Fibroblast of skin of right biceps (primary cell): Measurements from ENCODE around the gene RNF145.
A peak's percentile ranks its signal among the peaks of the same experiment; 100 is the strongest.

Experiments
- DNase-seq: peaks from one replicate; pipeline ENCODE4 v3.0.0-alpha.2; 2013

RNF145 gene

GRCh38 chr5:159187719-159188118 lies 21.6 kb downstream of the RNF145 start:
- no peak for DNase-seq

GRCh38 chr5:159186319-159186718 lies 23.0 kb downstream of the RNF145 start:
- no peak for DNase-seq

- DNase-seq: no peak
Measured at GRCh38 chr5:159185773-159186172, 23.6 kb downstream of the RNF145 start.

- peak; percentile 98 for DNase-seq
Measured at GRCh38 chr5:159184858-159185381, 24.4 kb downstream of the RNF145 start.

GRCh38 chr5:159184236-159184635 lies 25.1 kb downstream of the RNF145 start:
- peak; percentile 55 for DNase-seq

- no peak for DNase-seq
Measured at GRCh38 chr5:159183247-159183646, 26.1 kb downstream of the RNF145 start.

- DNase-seq: peak; percentile 64
Measured at GRCh38 chr5:159182691-159183090, 26.7 kb downstream of the RNF145 start.

GRCh38 chr5:159181651-159182050 lies 27.7 kb downstream of the RNF145 start:
- DNase-seq: no peak

GRCh38 chr5:159181152-159181551 lies 28.2 kb downstream of the RNF145 start:
- DNase-seq: peak; percentile 62

GRCh38 chr5:159179529-159180305 lies 29.6 kb downstream of the RNF145 start:
- DNase-seq: no peak

GRCh38 chr5:159178978-159179377 lies 30.4 kb downstream of the RNF145 start:
- DNase-seq: peak; percentile 95

GRCh38 chr5:159175547-159175946 lies 33.8 kb downstream of the RNF145 start:
- no peak for DNase-seq

GRCh38 chr5:159174511-159175168 lies 34.7 kb downstream of the RNF145 start:
- no peak for DNase-seq

GRCh38 chr5:159171274-159171673 lies 38.1 kb downstream of the RNF145 start:
- DNase-seq: no peak

GRCh38 chr5:159170021-159170420 lies 39.3 kb downstream of the RNF145 start:
- no peak for DNase-seq

GRCh38 chr5:159166416-159166815 lies 42.9 kb downstream of the RNF145 start:
- DNase-seq: no peak

GRCh38 chr5:159163701-159164046 lies 45.7 kb downstream of the RNF145 start:
- DNase-seq: no peak

GRCh38 chr5:159163027-159163700 lies 46.2 kb downstream of the RNF145 start:
- peak; percentile 89 for DNase-seq

GRCh38 chr5:159161361-159162214 lies 47.8 kb downstream of the RNF145 start:
- peak; percentile 53 for DNase-seq

GRCh38 chr5:159158553-159159091 lies 50.7 kb downstream of the RNF145 start:
- peak; percentile 40 for DNase-seq

GRCh38 chr5:159157552-159157951 lies 51.8 kb downstream of the RNF145 start:
- DNase-seq: no peak
